SU-DHL-6 (cell line): ENCODE measurements around the gene SHOX.

Experiments used
- CTCF ChIP-seq: fragments of 200-600 bp; sonication (generic); IDR thresholded peaks from one replicate; pipeline ENCODE4 v1.5.1; 2017; ENCODE audit warnings: antibody characterized with exemption, mild to moderate bottlenecking, low read length, moderate library complexity; ENCODE audit not compliant: insufficient read depth, poor library complexity, severe bottlenecking
- EZH2phosphoT487 ChIP-seq: fragments of 200-600 bp; sonication (generic), shearing (Covaris generic); conservative IDR thresholded peaks from 2 replicates; pipeline ENCODE4 v1.6.1; 2018; ENCODE audit warnings: mild to moderate bottlenecking, antibody characterized with exemption, low read length, moderate library complexity, mixed read lengths

GRCh38 chrX:675279-675954, 44.8 kb downstream of the SHOX start:
- no peak for TF ChIP-seq CTCF
- no peak for TF ChIP-seq EZH2phosphoT487
